ENCODE data around the gene DCAF7.

GRCh38 chr17:63563339-63563738 is 13.1 kb downstream of the DCAF7 start:
- TF ChIP-seq POLR2AphosphoS5 (IDR thresholded peaks at IDR 0.05; ENCODE audit: borderline replicate concordance, low read depth, low read length) (no peak), EZH2 (IDR thresholded peaks at IDR 0.05) (no peak)

Data from SK-N-MC (cell line).